Measurements from ENCODE around the gene KIF4A.
"Not testable (repeated sequence)": the region's sequence is repeated elsewhere in the genome, so short reads cannot be mapped to it uniquely, and the experiment has no call there.

- not testable (repeated sequence) for TF ChIP-seq POLR2AphosphoS5, POLR2A (IDR thresholded peaks at IDR 0.05)
Measured at GRCh38 chrX:70323628-70324027, 33.7 kb downstream of the KIF4A start.

Measured in prostate gland (tissue), 1 donor.